HCT116 (cell line): ENCODE results near the gene EMP2.

Source experiments
- ATF3 ChIP-seq: IDR thresholded peaks from 2 replicates; pipeline ENCODE4 v1.6.1; 2012
- EZH2 ChIP-seq: fragments of 200-600 bp; sonication (generic); IDR thresholded peaks from 2 replicates; pipeline ENCODE4 v1.6.1; 2017; ENCODE audit warnings: antibody characterized with exemption, mixed run types
- JUND ChIP-seq: IDR thresholded peaks from 2 replicates; pipeline ENCODE4 v1.6.1; 2012
- POLR2A ChIP-seq: IDR thresholded peaks from 2 replicates; pipeline ENCODE4 v1.7.0; 2011; ENCODE audit warnings: borderline replicate concordance; ENCODE audit not compliant: insufficient read depth, insufficient read length; ENCODE audit errors: extremely low read depth
- POLR2AphosphoS5 ChIP-seq: IDR thresholded peaks from 2 replicates; pipeline ENCODE4 v1.6.1; 2011; ENCODE audit warnings: mild to moderate bottlenecking, low read depth, low read length, moderate library complexity
- RAD21 ChIP-seq: IDR thresholded peaks from 2 replicates; pipeline ENCODE4 v1.6.1; 2012; ENCODE audit warnings: low read depth, mild to moderate bottlenecking
- SP1 ChIP-seq: IDR thresholded peaks from 2 replicates; pipeline ENCODE4 v1.6.1; 2012; ENCODE audit warnings: low read depth
- SRF ChIP-seq: IDR thresholded peaks from 2 replicates; pipeline ENCODE4 v1.6.1; 2012; ENCODE audit warnings: low read depth
- TF ChIP-seq, protein P1 (sequence below), 3 experiments: fragments of 200-600 bp in 1 of 3; sonication (generic) in 1 of 3; IDR thresholded peaks in 2 of 3; conservative IDR thresholded peaks in 1 of 3; 2 replicates each; pipeline ENCODE4 v1.5.1; 2012 to 2017; ENCODE audit warnings: low read depth in 2 of 3, low read length in 2 of 3, antibody characterized with exemption in 1 of 3, borderline replicate concordance in 1 of 3, control low read depth in 1 of 3, mild to moderate bottlenecking in 1 of 3, mixed read lengths in 1 of 3, mixed run types in 1 of 3, moderate library complexity in 1 of 3; ENCODE audit not compliant: insufficient read depth in 1 of 3

DNA sequence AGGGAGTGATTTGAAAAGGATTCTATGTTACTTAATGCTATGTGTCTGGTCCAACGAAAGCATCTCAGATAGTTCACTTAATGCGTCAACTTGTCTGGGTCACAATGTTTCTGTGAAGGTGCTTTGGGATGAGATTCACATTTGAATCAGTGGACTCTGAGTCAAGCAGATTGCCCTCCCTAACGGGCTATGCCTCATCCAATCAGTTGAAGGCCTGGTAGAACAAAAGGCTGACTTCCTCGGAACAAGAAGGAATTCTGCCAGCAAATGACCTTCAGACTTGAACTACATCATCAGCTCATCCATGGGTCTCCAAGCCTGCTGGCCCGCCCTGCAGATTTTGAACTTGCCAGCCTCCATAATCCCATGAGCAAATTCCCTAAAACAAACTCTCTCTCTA, 15.2 kb downstream of the EMP2 start:
- TF ChIP-seq, protein P1, sequence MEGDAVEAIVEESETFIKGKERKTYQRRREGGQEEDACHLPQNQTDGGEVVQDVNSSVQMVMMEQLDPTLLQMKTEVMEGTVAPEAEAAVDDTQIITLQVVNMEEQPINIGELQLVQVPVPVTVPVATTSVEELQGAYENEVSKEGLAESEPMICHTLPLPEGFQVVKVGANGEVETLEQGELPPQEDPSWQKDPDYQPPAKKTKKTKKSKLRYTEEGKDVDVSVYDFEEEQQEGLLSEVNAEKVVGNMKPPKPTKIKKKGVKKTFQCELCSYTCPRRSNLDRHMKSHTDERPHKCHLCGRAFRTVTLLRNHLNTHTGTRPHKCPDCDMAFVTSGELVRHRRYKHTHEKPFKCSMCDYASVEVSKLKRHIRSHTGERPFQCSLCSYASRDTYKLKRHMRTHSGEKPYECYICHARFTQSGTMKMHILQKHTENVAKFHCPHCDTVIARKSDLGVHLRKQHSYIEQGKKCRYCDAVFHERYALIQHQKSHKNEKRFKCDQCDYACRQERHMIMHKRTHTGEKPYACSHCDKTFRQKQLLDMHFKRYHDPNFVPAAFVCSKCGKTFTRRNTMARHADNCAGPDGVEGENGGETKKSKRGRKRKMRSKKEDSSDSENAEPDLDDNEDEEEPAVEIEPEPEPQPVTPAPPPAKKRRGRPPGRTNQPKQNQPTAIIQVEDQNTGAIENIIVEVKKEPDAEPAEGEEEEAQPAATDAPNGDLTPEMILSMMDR (IDR thresholded peaks at IDR 0.05 in 2 of 3, conservative IDR thresholded peaks at IDR 0.05 in 1 of 3; ENCODE audit: borderline replicate concordance in 1 of 3, insufficient read depth in 1 of 3, low read depth in 2 of 3, low read length in 2 of 3), result no peak
- TF ChIP-seq SP1 (no peak), SRF (no peak), POLR2A (no peak), RAD21 (no peak), JUND (no peak), POLR2AphosphoS5 (no peak), EZH2 (no peak), ATF3 (no peak)
